HG02970 (cell line): ENCODE measurements around the gene PARM1.

Experiments
- ATAC-seq: cut with Tn5 transposase; IDR thresholded peaks from one replicate; pipeline ENCODE4 v1.9.1; 2021; ENCODE audit warnings: mild to moderate bottlenecking, moderate library complexity, moderate number of reproducible peaks; ENCODE audit not compliant: unreplicated experiment, low FRiP score

PARM1 gene

GRCh38 chr4:75018811-75019479 lies 86.0 kb downstream of the PARM1 start:
- ATAC-seq: no peak

- ATAC-seq: no peak
These were observed 92.5 kb downstream of the PARM1 start for GRCh38 chr4:75025431-75025830.

GRCh38 chr4:75028196-75028854 lies 95.4 kb downstream of the PARM1 start:
- ATAC-seq: no peak

GRCh38 chr4:75030028-75030427 lies 97.1 kb downstream of the PARM1 start:
- no peak for ATAC-seq

- ATAC-seq: no peak
These were observed 97.8 kb downstream of the PARM1 start for GRCh38 chr4:75030649-75031235.

DNA sequence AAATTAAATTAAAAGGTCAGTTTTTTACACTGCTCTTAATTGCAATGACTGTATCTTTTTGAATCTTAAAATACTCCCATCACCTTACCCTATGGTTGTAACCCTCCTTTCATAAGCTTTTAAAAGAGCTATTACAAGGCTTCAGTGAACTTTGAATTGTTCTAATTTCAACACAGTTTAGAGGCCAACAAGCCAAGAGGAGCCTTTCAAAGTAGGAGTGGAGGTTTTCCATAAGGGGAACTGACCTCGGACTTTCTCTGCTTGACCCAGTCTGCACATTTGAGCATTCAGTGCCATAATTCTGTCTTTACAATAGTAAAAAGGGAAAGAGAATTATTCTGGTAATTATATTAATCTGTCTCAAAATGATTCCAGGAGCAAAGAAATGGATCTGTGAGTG lies 98.9 kb downstream of the PARM1 start:
- ATAC-seq: no peak

DNA sequence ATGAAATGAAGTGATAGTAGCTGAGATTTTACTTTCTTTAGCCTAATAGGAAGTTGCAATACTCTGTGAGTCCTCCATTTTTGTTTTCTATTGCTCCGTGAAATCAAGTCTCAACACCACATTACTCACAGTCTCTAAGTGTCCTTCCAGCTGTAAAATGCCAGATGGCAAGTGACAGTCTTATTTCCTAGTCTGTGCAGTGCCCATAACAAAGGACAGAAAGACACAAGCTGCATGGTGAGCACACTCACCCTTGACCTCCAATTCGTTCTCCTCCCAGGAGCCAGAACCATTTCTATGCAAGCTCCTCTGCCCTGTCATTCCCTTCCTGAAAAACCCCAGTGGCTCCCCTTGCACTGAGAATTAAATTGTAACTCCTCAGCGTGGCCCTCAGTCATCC lies 101.6 kb downstream of the PARM1 start:
- no peak for ATAC-seq

GRCh38 chr4:75035321-75035720 lies 102.4 kb downstream of the PARM1 start:
- no peak for ATAC-seq

DNA sequence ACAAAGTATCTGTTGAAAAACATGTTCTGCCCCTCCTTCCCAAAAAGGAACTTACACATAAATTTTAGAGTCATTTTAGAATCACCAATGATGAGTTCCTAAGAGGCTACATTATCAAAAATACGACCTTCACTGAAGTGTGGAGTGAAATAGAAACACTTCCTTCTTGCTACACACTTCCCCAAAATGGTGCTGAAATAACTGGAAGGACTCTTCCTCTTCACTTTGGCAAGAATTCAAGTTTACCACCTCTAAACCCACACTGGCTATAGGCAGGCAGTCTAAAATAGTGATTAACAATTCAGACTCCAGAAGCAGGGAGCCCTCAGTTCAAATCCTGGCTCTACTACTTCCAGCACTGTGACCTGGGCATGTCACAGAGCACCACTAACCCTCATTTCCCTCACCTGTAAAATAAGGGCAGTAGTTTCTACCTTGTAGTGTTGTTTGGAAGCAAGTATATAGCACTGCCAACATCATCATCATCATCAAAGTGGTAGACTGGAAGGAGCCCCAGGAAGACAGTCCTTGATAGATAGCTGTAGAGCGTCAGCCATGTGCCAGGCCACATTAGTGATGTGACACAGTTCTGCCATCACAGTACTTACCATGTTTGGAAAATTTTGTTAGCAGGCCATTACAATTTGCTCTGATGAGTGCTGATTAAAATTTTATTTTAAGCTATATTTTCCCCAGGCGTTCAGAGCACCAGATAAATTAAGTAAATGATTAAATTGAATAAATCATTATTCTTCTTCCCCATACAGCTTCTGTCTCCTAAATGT lies 103.3 kb downstream of the PARM1 start:
- no peak for ATAC-seq

DNA sequence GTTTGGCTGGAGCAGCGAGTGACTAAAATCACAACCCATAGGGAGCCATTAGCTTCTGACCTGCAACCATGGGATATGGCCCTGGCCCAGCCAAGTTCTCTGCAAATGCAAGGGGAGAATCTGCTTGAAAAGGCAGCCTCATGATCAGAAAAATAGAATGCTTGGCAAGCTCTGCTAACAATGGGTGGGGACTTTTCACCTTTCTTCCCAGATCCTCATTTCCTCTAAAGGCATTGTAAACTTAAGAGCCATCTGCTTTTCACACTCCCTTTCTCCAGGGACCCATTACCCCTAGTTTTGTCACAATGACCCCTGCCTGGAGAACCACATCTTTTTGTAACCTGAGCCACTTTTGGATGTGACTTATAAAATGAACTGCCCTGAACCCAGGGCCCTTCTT lies 104.3 kb downstream of the PARM1 start:
- ATAC-seq: no peak

- ATAC-seq: no peak
These were observed 105.5 kb downstream of the PARM1 start for GRCh38 chr4:75038376-75038775.

DNA sequence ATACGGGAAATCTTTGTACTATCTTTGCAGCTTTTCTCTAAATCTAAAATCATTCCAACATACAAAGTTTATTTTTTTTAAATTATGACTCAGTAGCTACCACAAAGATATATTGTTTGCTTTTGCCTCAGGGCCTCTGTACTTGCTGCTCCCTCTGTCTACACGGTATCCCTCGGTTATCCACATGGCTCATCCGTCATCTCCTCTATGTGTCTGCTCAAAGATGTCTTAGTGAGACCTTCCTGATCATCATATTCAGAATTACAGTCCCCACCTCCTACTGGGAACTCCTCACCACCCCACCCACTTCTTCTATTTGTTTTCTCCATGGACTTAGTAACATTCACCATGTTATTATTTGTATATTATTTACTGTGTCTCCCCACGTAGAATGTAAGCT lies 107.8 kb downstream of the PARM1 start:
- no peak for ATAC-seq

GRCh38 chr4:75042601-75043208 lies 109.8 kb downstream of the PARM1 start:
- no peak for ATAC-seq

GRCh38 chr4:75046226-75046625 lies 113.3 kb downstream of the PARM1 start:
- no peak for ATAC-seq

GRCh38 chr4:75046641-75047040 lies 113.7 kb downstream of the PARM1 start:
- ATAC-seq: no peak

DNA sequence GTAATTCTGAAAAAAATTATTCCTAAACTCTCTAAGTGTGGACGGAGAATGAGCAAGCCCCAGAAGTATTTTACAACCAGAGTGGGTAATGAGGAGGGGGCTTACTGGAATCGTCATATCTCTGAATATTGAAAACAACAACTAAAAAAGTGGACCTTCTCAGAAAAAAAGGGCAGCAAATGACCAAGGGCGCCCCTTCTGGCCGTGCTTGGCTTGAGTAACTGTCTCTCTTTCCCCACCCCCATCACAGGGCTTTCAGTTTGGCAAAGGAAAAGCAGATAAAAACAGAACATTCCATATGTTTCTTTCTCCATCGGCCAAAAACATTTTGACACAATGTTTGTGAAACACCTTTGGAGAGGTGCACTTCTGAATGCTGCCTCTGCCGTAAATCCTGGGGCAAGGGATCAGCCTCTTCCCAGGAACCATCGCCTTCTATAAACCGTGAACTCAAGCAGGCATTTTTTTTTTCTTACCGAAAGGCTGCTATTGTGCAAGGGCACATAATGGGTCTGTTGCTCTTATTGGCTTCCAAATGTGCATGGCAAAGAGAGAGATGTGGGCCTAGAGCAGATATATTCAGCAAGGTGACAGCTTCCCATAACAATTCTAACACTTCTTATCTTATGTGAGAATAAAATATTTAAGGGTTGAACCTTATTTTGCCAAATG lies 115.4 kb downstream of the PARM1 start:
- no peak for ATAC-seq

- no peak for ATAC-seq
These were observed 118.5 kb downstream of the PARM1 start for GRCh38 chr4:75051431-75051830.

DNA sequence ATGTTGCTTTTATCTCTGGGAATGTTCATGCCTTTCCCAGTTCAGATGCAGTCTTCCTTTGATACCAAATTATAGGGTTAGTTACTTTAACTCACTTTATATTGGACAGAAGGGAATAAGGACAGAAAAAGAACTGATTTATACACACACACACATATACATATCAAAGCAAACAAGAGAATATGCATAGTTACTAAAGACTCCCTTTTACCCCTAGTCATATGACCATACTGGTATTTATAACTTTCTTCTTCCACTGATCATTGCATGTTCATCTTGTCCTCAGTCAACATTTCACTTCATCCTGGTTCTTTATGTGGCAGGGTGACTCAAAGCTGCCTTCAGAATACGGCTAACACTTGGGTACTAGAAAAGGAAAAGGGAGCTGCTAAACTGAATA lies 120.4 kb downstream of the PARM1 start:
- no peak for ATAC-seq

DNA sequence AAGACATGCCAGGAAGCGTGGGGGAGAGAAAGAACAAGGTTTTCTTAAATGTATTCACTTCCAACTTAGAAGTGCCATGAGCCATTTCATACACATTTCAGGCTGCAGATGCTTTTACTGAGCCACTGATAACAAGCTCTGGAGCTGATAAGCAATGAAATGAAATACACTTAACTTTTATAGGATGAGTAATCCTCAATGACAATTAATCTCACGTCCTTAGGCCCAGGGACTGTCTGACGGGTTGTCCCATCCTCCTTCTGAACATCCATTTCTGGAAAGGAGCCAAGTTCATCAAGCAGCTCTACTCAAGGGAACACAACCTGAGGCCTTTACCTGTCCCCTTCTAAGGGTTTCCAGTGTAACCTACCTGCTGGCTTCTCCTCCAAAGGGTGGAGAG lies 121.2 kb downstream of the PARM1 start:
- ATAC-seq: no peak

DNA sequence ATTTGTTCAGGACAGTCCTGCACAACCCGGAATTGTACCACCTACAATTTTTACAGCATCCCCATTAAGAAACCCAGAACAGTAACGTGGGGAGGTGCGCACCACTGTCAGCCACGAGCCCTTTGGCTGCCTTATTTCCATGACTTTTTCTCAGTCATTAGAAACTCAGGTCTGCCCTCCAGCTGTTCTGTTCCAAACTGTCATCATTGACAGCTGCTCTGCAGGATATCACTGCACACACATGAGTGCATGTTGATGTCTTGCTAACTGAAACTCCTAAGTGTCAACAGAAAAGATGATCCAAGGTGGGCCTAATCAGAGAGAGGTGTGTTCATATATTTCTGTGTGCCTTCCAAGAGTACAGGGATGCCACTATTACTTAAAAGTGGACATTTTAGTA lies 123.4 kb downstream of the PARM1 start:
- ATAC-seq: no peak
